HG03558 (cell line): ENCODE data around the gene ZBTB4.

Experiments used
- ATAC-seq: cut with Tn5 transposase; IDR thresholded peaks from one replicate; pipeline ENCODE4 v1.9.1; 2021; ENCODE audit warnings: moderate number of reproducible peaks; ENCODE audit not compliant: unreplicated experiment; ENCODE audit errors: extremely low read depth

The ZBTB4 gene

DNA sequence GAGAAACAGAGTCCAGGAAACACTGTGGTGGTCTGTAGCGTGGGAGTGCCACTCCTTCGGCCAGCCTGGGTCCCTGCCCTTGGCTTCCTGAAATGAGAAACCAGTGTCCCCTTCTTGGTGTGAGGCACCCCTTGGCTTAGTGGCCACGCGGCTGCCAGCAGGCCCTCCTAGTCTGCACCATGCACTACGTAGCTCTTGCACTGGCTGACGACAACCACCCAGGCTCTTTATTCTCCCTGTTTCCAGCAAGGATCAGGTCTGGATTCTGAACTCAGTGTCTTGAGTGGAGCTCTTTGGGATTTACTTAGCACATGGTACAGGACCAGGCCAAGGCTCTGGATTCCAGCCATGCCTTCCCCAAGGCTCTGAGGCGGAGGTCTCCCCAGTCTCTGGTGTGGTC lies 51.9 kb downstream of the ZBTB4 start:
- ATAC-seq: no peak

GRCh38 chr17:7426896-7427489 lies 52.4 kb downstream of the ZBTB4 start:
- no peak for ATAC-seq

DNA sequence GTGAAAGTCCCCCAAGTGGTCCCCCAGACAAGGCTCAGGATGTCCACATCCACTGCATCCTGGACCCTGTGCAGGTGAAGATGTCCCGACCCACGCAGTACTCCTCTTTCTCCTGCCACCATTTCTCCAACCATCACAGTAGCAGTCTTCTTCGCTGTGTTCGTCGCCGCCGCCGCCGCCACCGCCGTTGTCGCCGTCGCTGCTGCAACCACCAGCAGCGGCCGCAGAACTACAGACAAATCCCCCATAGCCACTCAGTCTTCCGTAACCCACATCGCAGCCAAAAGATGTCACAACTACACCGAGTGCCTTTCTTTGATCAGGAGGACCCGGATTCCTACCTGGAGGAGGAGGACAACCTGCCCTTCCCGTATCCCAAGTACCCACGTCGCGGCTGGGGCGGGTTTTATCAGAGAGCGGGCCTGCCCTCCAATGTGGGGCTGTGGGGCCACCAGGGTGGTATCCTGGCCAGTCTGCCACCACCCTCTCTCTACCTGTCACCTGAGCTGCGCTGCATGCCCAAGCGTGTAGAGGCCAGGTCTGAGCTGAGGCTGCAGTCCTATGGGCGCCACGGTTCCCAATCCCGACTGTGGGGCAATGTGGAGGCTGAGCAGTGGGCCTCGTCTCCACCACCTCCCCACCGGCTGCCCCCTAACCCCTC lies 53.1 kb downstream of the ZBTB4 start:
- ATAC-seq: no peak

GRCh38 chr17:7425756-7426155 lies 53.7 kb downstream of the ZBTB4 start:
- ATAC-seq: no peak

DNA sequence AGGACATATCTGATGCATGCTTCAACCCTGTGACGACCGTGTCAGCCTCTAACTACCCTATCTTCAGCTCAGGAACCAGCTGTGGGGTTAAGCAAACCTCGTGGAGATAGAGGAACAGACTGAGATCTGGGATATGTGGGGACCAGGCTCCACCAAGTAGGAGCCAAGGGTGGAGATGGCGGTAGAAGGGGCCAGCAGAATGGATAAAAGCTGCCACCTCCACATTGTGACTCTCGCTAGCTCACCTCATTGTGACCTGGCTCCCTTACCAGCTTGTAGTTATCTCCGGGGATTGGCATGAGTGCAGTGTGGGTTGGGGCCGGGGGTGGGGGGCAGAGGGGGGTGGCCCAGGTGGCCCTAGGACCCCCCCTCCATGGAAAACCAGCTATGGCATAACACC lies 54.1 kb downstream of the ZBTB4 start, which contains the start of gene SPEM2:
TSS of gene SPEM2 (plus strand) at position 301 of the 400 bp plus-strand sequence. CDS start at position 374, 73 bp downstream.
- ATAC-seq: no peak

- no peak for ATAC-seq
Measured at GRCh38 chr17:7423679-7424078, 55.8 kb downstream of the ZBTB4 start.

DNA sequence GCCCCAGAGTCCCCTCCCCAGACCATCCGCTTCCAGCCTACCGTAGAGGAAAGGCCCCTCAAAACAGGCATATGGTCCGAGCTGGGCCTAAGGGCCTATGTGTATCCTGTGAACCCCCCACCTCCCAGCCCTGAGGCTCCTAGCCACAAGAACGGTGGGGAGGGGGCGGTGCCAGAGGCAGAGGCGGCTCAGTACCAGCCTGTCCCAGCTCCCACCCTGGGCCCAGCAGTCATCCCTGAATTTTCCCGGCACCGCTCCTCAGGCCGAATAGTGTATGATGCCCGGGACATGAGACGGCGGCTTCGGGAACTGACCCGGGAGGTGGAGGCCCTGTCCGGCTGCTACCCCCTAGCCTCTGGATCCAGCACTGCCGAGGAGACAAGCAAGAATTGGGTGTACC lies 58.2 kb downstream of the ZBTB4 start:
- no peak for ATAC-seq

DNA sequence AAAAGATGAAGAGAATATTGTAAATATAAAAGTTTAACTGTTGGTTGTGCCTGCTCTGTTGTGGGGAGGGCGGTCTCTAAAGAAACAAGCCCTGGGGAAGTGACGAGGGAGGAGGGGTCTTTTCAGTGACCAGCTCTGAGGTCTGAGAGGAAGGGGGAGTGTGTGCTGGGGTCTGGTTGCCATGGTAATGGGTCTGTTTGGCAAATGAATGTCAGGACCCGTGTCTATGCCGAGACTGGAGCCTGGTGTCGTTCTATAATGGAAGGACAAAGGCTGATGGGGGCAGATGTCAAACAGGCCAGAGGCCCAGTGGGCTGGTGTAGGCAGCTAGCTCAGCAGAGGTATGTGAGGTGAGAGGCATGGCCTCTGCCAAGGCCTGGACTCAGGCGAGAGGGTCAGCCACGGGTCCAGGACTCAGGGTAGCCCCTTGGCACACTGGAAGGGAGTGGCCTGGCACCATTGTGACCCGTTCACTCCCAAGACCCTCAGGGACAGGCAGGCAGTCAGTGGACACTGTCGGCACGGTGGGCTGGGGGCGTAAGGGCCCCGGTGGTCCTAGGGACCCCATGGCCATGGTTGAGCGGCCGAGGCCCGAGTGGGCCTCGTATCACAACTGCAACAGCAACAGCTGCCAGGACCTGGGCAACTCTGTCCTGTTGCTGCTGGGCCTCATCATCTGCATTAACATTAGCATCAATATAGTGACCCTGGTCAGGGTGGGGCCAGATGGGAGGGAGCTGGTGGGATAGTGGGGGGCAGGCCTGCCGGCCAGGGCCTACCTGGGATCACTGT lies 59.4 kb downstream of the ZBTB4 start, which contains the start of gene SPEM1:
TSS of gene SPEM1 (plus strand) at position 506 of the 792 bp plus-strand sequence. CDS start at position 567, 61 bp downstream.
- ATAC-seq: no peak

- ATAC-seq: no peak
Measured at GRCh38 chr17:7418472-7419152, 60.8 kb downstream of the ZBTB4 start.

DNA sequence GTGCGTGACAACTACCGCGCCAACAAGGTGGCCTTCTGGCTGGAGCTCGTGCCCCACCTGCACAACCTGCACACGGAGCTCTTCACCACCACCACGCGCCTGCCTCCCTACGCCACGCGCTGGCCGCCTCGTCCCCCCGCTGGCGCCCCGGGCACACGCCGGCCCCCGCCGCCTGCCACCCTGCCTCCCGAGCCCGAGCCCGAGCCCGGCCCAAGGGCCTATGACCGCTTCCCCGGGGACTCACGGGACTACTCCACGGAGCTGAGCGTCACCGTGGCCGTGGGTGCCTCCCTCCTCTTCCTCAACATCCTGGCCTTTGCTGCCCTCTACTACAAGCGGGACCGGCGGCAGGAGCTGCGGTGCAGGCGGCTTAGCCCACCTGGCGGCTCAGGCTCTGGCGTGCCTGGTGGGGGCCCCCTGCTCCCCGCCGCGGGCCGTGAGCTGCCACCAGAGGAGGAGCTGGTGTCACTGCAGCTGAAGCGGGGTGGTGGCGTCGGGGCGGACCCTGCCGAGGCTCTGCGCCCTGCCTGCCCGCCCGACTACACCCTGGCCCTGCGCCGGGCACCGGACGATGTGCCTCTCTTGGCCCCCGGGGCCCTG lies 62.3 kb downstream of the ZBTB4 start:
- ATAC-seq: no peak

GRCh38 chr17:7416323-7416722 lies 63.1 kb downstream of the ZBTB4 start:
- no peak for ATAC-seq

DNA sequence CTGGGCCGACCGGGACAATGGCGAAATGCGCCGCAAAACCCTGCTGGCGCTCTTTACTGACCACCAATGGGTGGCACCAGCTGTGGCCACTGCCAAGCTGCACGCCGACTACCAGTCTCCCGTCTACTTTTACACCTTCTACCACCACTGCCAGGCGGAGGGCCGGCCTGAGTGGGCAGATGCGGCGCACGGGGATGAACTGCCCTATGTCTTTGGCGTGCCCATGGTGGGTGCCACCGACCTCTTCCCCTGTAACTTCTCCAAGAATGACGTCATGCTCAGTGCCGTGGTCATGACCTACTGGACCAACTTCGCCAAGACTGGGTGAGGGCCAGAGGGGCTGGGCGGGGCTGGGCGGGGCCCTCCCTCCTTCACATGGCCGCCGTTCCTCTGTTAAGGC lies 63.6 kb downstream of the ZBTB4 start:
- ATAC-seq: no peak

DNA sequence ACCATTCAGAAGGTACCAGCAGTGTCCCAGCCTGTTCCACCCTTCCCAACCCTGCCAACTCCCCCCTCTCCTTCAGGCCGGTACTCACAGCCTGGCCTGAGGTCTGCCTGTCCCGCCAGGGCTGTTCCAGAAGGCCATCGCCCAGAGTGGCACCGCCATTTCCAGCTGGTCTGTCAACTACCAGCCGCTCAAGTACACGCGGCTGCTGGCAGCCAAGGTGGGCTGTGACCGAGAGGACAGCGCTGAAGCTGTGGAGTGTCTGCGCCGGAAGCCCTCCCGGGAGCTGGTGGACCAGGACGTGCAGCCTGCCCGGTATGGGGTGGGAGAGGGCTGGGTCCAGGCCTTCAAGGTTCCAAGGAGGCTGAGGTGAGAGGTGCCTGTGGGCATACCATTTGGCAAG lies 64.6 kb downstream of the ZBTB4 start:
- no peak for ATAC-seq

- ATAC-seq: no peak
Measured at GRCh38 chr17:7413346-7413985, 66.0 kb downstream of the ZBTB4 start.

DNA sequence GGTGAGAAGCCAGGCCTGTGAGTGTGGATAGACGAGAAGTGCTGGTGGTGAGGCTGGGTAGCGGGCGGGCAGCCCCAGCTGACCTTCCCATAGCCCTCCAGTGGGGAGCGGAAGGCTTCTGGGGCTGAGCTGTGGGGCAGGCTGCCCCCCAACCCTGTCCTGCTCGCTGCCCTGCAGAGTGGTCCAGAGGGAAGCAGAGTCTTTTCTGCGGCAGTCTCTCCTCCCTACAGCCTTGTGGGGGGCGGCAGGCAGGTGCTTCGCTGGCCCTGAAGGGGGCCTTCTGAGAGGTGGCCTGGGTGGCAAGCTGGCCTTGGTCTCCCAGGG lies 68.0 kb downstream of the ZBTB4 start:
- ATAC-seq: no peak

- ATAC-seq: no peak
Measured at GRCh38 chr17:7410634-7411426, 68.6 kb downstream of the ZBTB4 start.

GRCh38 chr17:7409716-7410115 lies 69.7 kb downstream of the ZBTB4 start:
- no peak for ATAC-seq
